Activated CD4-positive, alpha-beta T cell treated with anti-CD3 and anti-CD28 coated beads for 1 hour (primary cell): ENCODE measurements around the gene ZFYVE28.
A peak's percentile ranks its signal among the peaks of the same experiment; 100 is the strongest.
"Not testable (repeated sequence)": the region's sequence is repeated elsewhere in the genome, so short reads cannot be mapped to it uniquely, and the experiment has no call there.

Experiments
- DNase-seq: peaks from one replicate; pipeline ENCODE4 v3.0.0-alpha.2; 2020

ZFYVE28 gene

GRCh38 chr4:2417765-2418649 is at the start of gene ZFYVE28:
Gene ZFYVE28, minus strand, starts transcription at chr4:2418645. Its CDS starts 322 bp downstream, at chr4:2418323.
- DNase-seq = no peak

GRCh38 chr4:2465544-2465943 is 47.1 kb upstream of the ZFYVE28 start:
- DNase-seq = not testable (repeated sequence)

GRCh38 chr4:2465032-2465431 is 46.6 kb upstream of the ZFYVE28 start:
- DNase-seq = no peak

GRCh38 chr4:2462992-2463762 is 44.7 kb upstream of the ZFYVE28 start:
- DNase-seq = no peak

GRCh38 chr4:2462218-2462991 is 44.0 kb upstream of the ZFYVE28 start:
- DNase-seq = peak; percentile 57

- no peak for DNase-seq
Measured at GRCh38 chr4:2461246-2461960, 43.0 kb upstream of the ZFYVE28 start.

- DNase-seq = no peak
Measured at GRCh38 chr4:2459589-2460349, 41.3 kb upstream of the ZFYVE28 start.

GRCh38 chr4:2458546-2459491 is 40.4 kb upstream of the ZFYVE28 start:
- no peak for DNase-seq

- DNase-seq = no peak
Measured at GRCh38 chr4:2457481-2458295, 39.2 kb upstream of the ZFYVE28 start.

- DNase-seq = no peak
Measured at GRCh38 chr4:2451821-2452785, 33.7 kb upstream of the ZFYVE28 start.

- DNase-seq = no peak
Measured at GRCh38 chr4:2451036-2451520, 32.6 kb upstream of the ZFYVE28 start.

GRCh38 chr4:2450394-2451035 is 32.1 kb upstream of the ZFYVE28 start:
- no peak for DNase-seq

GRCh38 chr4:2449511-2450392 is 31.3 kb upstream of the ZFYVE28 start:
- DNase-seq = no peak

GRCh38 chr4:2449051-2449450 is 30.6 kb upstream of the ZFYVE28 start:
- DNase-seq = no peak

- no peak for DNase-seq
Measured at GRCh38 chr4:2448589-2448988, 30.1 kb upstream of the ZFYVE28 start.
